Measurements from ENCODE around the gene HSD17B11.
"Not testable (repeated sequence)": the region's sequence is repeated elsewhere in the genome, so short reads cannot be mapped to it uniquely, and the experiment has no call there.

HSD17B11 gene

GRCh38 chr4:87359258-87359657 lies 31.7 kb downstream of the HSD17B11 start:
- H3K9me3 Mint-ChIP-seq: no peaks in the 10 kb centered on the region
- no peak overlapping the region for H3K4me3 Mint-ChIP-seq
- H3K36me3 Mint-ChIP-seq: peaks cover 30% of the 10 kb centered on the region
- DNase-seq (ENCODE audit: low spot score in 2 of 2) (no peak), ATAC-seq (ENCODE audit: low read depth) (no peak)
- no peaks in the 10 kb centered on the region for H3K4me1 Mint-ChIP-seq
- H3K27ac Mint-ChIP-seq: peak overlapping the region; percentile 63
- no peaks in the 10 kb centered on the region for H3K27me3 Mint-ChIP-seq

GRCh38 chr4:87356832-87357526 lies 34.0 kb downstream of the HSD17B11 start:
- peaks cover 22% of the 10 kb centered on the region for H3K36me3 Mint-ChIP-seq
- H3K27ac Mint-ChIP-seq: no peak overlapping the region
- no peak for ATAC-seq (ENCODE audit: low read depth)
- no peak for DNase-seq (ENCODE audit: low spot score in 2 of 2)
- H3K9me3 Mint-ChIP-seq: no peaks in the 10 kb centered on the region
- H3K4me1 Mint-ChIP-seq: no peaks in the 10 kb centered on the region
- H3K4me3 Mint-ChIP-seq: no peak overlapping the region
- H3K27me3 Mint-ChIP-seq: no peaks in the 10 kb centered on the region

GRCh38 chr4:87354168-87355102 lies 36.6 kb downstream of the HSD17B11 start:
- DNase-seq (ENCODE audit: low spot score in 2 of 2): no peak
- ATAC-seq (ENCODE audit: low read depth): no peak
- Mint-ChIP-seq H3K9me3 (no peaks in the 10 kb centered on the region), H3K27ac (no peak overlapping the region), H3K4me3 (no peak overlapping the region), H3K36me3 (peaks cover 18% of the 10 kb centered on the region), H3K4me1 (no peaks in the 10 kb centered on the region), H3K27me3 (no peaks in the 10 kb centered on the region)

GRCh38 chr4:87353592-87353991 lies 37.4 kb downstream of the HSD17B11 start:
- H3K36me3 Mint-ChIP-seq: peaks cover 15% of the 10 kb centered on the region
- H3K4me1 Mint-ChIP-seq: no peaks in the 10 kb centered on the region
- no peak overlapping the region for H3K4me3 Mint-ChIP-seq
- ATAC-seq (ENCODE audit: low read depth) (no peak), DNase-seq (ENCODE audit: low spot score in 2 of 2) (no peak)
- no peaks in the 10 kb centered on the region for H3K9me3 Mint-ChIP-seq
- H3K27me3 Mint-ChIP-seq: no peaks in the 10 kb centered on the region
- H3K27ac Mint-ChIP-seq: no peak overlapping the region

GRCh38 chr4:87345139-87345538 lies 45.8 kb downstream of the HSD17B11 start:
- Mint-ChIP-seq H3K9me3 (peaks cover 4% of the 10 kb centered on the region), H3K36me3 (peaks cover 35% of the 10 kb centered on the region), H3K4me3 (no peak overlapping the region), H3K27me3 (no peaks in the 10 kb centered on the region), H3K4me1 (no peaks in the 10 kb centered on the region), H3K27ac (no peak overlapping the region)
- no peak for DNase-seq (ENCODE audit: low spot score in 2 of 2)
- no peak for ATAC-seq (ENCODE audit: low read depth)

GRCh38 chr4:87342872-87343271 lies 48.1 kb downstream of the HSD17B11 start:
- H3K27ac Mint-ChIP-seq: no peak overlapping the region
- ATAC-seq (ENCODE audit: low read depth) (no peak), DNase-seq (ENCODE audit: low spot score in 2 of 2) (no peak)
- H3K36me3 Mint-ChIP-seq: peaks cover 52% of the 10 kb centered on the region
- H3K9me3 Mint-ChIP-seq: peaks cover 4% of the 10 kb centered on the region
- H3K4me1 Mint-ChIP-seq: no peaks in the 10 kb centered on the region
- no peak overlapping the region for H3K4me3 Mint-ChIP-seq
- no peaks in the 10 kb centered on the region for H3K27me3 Mint-ChIP-seq

GRCh38 chr4:87341954-87342635 lies 48.9 kb downstream of the HSD17B11 start:
- H3K4me1 Mint-ChIP-seq; H3K4me3 Mint-ChIP-seq; DNase-seq (ENCODE audit: low spot score in 2 of 2); H3K9me3 Mint-ChIP-seq; H3K27ac Mint-ChIP-seq; H3K27me3 Mint-ChIP-seq; ATAC-seq (ENCODE audit: low read depth): not testable (repeated sequence)
- peaks cover 57% of the 10 kb centered on the region for H3K36me3 Mint-ChIP-seq

GRCh38 chr4:87339440-87339839 lies 51.5 kb downstream of the HSD17B11 start:
- Mint-ChIP-seq H3K4me1 (no peaks in the 10 kb centered on the region), H3K27ac (no peak overlapping the region), H3K36me3 (peaks cover 55% of the 10 kb centered on the region), H3K9me3 (peaks cover 3% of the 10 kb centered on the region), H3K27me3 (no peaks in the 10 kb centered on the region), H3K4me3 (no peak overlapping the region)
- ATAC-seq (ENCODE audit: low read depth) (no peak), DNase-seq (ENCODE audit: low spot score in 2 of 2) (no peak)

GRCh38 chr4:87337361-87337760 lies 53.6 kb downstream of the HSD17B11 start:
- Mint-ChIP-seq H3K27me3 (no peaks in the 10 kb centered on the region), H3K4me1 (no peaks in the 10 kb centered on the region), H3K36me3 (peaks cover 51% of the 10 kb centered on the region), H3K9me3 (peaks cover 12% of the 10 kb centered on the region), H3K4me3 (no peak overlapping the region), H3K27ac (no peak overlapping the region)
- DNase-seq (ENCODE audit: low spot score in 2 of 2) (no peak), ATAC-seq (ENCODE audit: low read depth) (no peak)

GRCh38 chr4:87333267-87333666 lies 57.7 kb downstream of the HSD17B11 start:
- H3K36me3 Mint-ChIP-seq: peaks cover 37% of the 10 kb centered on the region

GRCh38 chr4:87330761-87331160 lies 60.2 kb downstream of the HSD17B11 start:
- DNase-seq (ENCODE audit: low spot score in 2 of 2) (no peak), ATAC-seq (ENCODE audit: low read depth) (no peak)
- no peaks in the 10 kb centered on the region for H3K4me1 Mint-ChIP-seq
- no peaks in the 10 kb centered on the region for H3K27me3 Mint-ChIP-seq
- H3K9me3 Mint-ChIP-seq: peaks cover 37% of the 10 kb centered on the region
- no peak overlapping the region for H3K4me3 Mint-ChIP-seq
- peaks cover 20% of the 10 kb centered on the region for H3K36me3 Mint-ChIP-seq
- H3K27ac Mint-ChIP-seq: no peak overlapping the region

More at GRCh38 chr4:87333267-87333666, 57.7 kb downstream of the HSD17B11 start:
- DNase-seq (ENCODE audit: low spot score in 2 of 2) (no peak), ATAC-seq (ENCODE audit: low read depth) (no peak)
- Mint-ChIP-seq H3K9me3 (peaks cover 37% of the 10 kb centered on the region), H3K4me3 (no peak overlapping the region), H3K27ac (no peak overlapping the region), H3K27me3 (no peaks in the 10 kb centered on the region), H3K4me1 (no peaks in the 10 kb centered on the region)

GRCh38 chr4:87327136-87327535 lies 63.9 kb downstream of the HSD17B11 start:
- H3K4me3 Mint-ChIP-seq: no peak overlapping the region
- H3K27me3 Mint-ChIP-seq: no peaks in the 10 kb centered on the region
- DNase-seq (ENCODE audit: low spot score in 2 of 2) (no peak), ATAC-seq (ENCODE audit: low read depth) (no peak)
- H3K4me1 Mint-ChIP-seq: no peaks in the 10 kb centered on the region
- H3K27ac Mint-ChIP-seq: no peak overlapping the region
- peaks cover 7% of the 10 kb centered on the region for H3K36me3 Mint-ChIP-seq
- peaks cover 23% of the 10 kb centered on the region for H3K9me3 Mint-ChIP-seq

GRCh38 chr4:87326460-87326859 lies 64.5 kb downstream of the HSD17B11 start:
- Mint-ChIP-seq H3K27me3 (no peaks in the 10 kb centered on the region), H3K27ac (no peak overlapping the region), H3K4me3 (no peak overlapping the region), H3K9me3 (peaks cover 17% of the 10 kb centered on the region), H3K36me3 (peaks cover 7% of the 10 kb centered on the region), H3K4me1 (no peaks in the 10 kb centered on the region)
- DNase-seq (ENCODE audit: low spot score in 2 of 2) (no peak), ATAC-seq (ENCODE audit: low read depth) (no peak)

- Mint-ChIP-seq H3K36me3 (peaks cover 2% of the 10 kb centered on the region), H3K27ac (no peak within 1 kb of the TSS), H3K9me3 (no peaks in the 10 kb centered on the region), H3K4me1 (no peaks in the 10 kb centered on the region), H3K27me3 (no peaks in the 10 kb centered on the region), H3K4me3 (no peak within 1 kb of the TSS)
- ATAC-seq (ENCODE audit: low read depth) (no peak), DNase-seq (ENCODE audit: low spot score in 2 of 2) (no peak)
These were observed 68.2 kb downstream of the HSD17B11 start, which contains the start of gene HSD17B13 for GRCh38 chr4:87322754-87323153. Gene HSD17B13, minus strand, starts transcription at chr4:87322882. Its CDS starts 41 bp downstream, at chr4:87322841.

Measured in memory B cell (primary cell).